ENCODE results near the gene KBTBD4. TPM values are rescaled to one million over a fixed set of nuclear protein-coding genes. Genes with fewer than 3 reads are reported as not detected.

Gene KBTBD4
- total RNA-seq, 1 experiment from 2014 or later = 13.2 TPM

DNA sequence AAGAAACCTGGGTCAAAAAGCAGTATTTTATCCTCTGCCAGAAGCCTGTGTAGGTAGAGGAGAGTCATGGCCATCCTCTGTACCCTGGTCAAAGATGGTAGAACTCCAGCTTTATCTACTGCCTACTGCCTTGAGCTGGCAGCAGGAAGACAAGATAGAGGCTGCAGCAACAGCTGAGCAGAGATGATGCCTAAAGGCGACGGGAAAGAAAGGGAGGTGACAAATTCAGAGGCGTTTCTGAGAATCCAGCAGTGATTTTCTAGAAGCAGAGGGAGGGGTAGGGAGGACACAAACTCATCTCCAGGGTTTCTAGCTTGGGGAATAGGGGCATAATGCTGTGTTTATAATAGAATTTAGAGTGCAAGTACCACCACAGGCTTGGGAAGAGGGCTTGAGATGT, 30.9 kb upstream of the KBTBD4 start:
- intact Hi-C loops (cut with micrococcal nuclease) = loop anchor here (10.0 kb wide), 1 partner anchor 145 kb away; no protein-coding TSS in a partner anchor
- Histone ChIP-seq H2AFZ (ENCODE audit: low read depth, low read length, poor library complexity, severe bottlenecking) (no peak overlapping the region), H3K9me2 (ENCODE audit: insufficient read depth) (no peaks in the 10 kb centered on the region), H3K4me3 (replicated peaks in 1 of 2; ENCODE audit: low read depth in 1 of 2, low read length in 2 of 2) (no peak overlapping the region), H3K9ac (ENCODE audit: low read length) (no peak overlapping the region), H3K4me1 (ENCODE audit: control insufficient read depth in 1 of 2, insufficient read depth in 2 of 2, low read length in 2 of 2) (no peaks in the 10 kb centered on the region), H3K79me2 (ENCODE audit: insufficient read depth, low read length) (no peaks in the 10 kb centered on the region), H3K27me3 (ENCODE audit: insufficient read depth, low read length) (no peaks in the 10 kb centered on the region; the same call in 1 of the 2 replicates), H3K4me2 (ENCODE audit: low read length) (no peak overlapping the region), H3K36me3 (ENCODE audit: control insufficient read depth in 1 of 2, insufficient read depth in 2 of 2, low read length in 2 of 2) (no peaks in the 10 kb centered on the region), H3K27ac (ENCODE audit: low read depth, low read length) (no peak overlapping the region), H4K20me1 (ENCODE audit: insufficient read depth) (no peaks in the 10 kb centered on the region), H3K9me3 (ENCODE audit: control insufficient read depth in 1 of 2, insufficient read depth in 1 of 2, low read depth in 1 of 2, low read length in 2 of 2) (no peaks in the 10 kb centered on the region)
- TF ChIP-seq, protein P1, sequence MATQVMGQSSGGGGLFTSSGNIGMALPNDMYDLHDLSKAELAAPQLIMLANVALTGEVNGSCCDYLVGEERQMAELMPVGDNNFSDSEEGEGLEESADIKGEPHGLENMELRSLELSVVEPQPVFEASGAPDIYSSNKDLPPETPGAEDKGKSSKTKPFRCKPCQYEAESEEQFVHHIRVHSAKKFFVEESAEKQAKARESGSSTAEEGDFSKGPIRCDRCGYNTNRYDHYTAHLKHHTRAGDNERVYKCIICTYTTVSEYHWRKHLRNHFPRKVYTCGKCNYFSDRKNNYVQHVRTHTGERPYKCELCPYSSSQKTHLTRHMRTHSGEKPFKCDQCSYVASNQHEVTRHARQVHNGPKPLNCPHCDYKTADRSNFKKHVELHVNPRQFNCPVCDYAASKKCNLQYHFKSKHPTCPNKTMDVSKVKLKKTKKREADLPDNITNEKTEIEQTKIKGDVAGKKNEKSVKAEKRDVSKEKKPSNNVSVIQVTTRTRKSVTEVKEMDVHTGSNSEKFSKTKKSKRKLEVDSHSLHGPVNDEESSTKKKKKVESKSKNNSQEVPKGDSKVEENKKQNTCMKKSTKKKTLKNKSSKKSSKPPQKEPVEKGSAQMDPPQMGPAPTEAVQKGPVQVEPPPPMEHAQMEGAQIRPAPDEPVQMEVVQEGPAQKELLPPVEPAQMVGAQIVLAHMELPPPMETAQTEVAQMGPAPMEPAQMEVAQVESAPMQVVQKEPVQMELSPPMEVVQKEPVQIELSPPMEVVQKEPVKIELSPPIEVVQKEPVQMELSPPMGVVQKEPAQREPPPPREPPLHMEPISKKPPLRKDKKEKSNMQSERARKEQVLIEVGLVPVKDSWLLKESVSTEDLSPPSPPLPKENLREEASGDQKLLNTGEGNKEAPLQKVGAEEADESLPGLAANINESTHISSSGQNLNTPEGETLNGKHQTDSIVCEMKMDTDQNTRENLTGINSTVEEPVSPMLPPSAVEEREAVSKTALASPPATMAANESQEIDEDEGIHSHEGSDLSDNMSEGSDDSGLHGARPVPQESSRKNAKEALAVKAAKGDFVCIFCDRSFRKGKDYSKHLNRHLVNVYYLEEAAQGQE (IDR thresholded peaks at IDR 0.05; ENCODE audit: low read depth) = no peak
- ChIA-PET POLR2A (no interaction called here), RAD21 (ENCODE audit: low non-redundant PET in 1 of 2, low total read pairs in 2 of 2, uncharacterized antibody in 2 of 2, unreplicated experiment in 2 of 2) (no interaction called here), CTCF (interaction anchor here (0.7 kb wide), 1 partner anchor 38 kb away, joined by 3 read pairs; no protein-coding TSS in a partner anchor)
- BruUV-seq (replicated peaks) = no TSS peak
- DNase-seq (ENCODE audit: low read depth, low spot score) (no peak), ATAC-seq (no peak)

DNA sequence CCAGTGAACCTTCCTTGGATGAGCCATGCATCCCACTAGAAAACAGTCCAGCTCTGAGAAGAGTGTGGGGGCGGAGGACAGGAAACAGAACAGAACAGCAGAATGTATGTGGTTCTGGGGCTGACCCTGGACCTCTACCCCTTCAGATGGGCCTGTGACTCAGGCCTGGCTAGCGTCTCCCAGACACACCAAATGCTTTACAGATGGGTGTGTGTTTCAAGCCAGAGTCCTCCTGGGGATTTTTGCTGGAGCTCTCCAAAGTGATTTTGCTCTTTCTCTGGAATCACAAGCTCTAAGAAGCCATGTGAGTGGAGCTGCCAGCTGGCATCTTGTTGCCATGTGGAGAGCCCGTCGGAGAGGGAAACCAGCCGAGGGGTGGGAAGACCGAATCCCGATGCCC, 28.6 kb upstream of the KBTBD4 start:
- POLR2A ChIA-PET = no interaction called here
- H3K27me3 ChIP-seq (ENCODE audit: insufficient read depth, low read length) = no peaks in the 10 kb centered on the region; the same call in 1 of the 2 replicates
- no peaks in the 10 kb centered on the region for H3K36me3 ChIP-seq (ENCODE audit: control insufficient read depth in 1 of 2, insufficient read depth in 2 of 2, low read length in 2 of 2)
- intact Hi-C loops (cut with micrococcal nuclease) = no loop called here
- RAD21 ChIA-PET (ENCODE audit: low non-redundant PET in 1 of 2, low total read pairs in 2 of 2, uncharacterized antibody in 2 of 2, unreplicated experiment in 2 of 2) = no interaction called here
- BruUV-seq (replicated peaks) = no TSS peak
- no peak for DNase-seq (ENCODE audit: low read depth, low spot score)
- no peaks in the 10 kb centered on the region for H3K79me2 ChIP-seq (ENCODE audit: insufficient read depth, low read length)
- no peaks in the 10 kb centered on the region for H4K20me1 ChIP-seq (ENCODE audit: insufficient read depth)
- no peak overlapping the region for H2AFZ ChIP-seq (ENCODE audit: low read depth, low read length, poor library complexity, severe bottlenecking)
- no peak for TF ChIP-seq EZH2 (IDR thresholded peaks at IDR 0.05)
- no peak for TF ChIP-seq ELF1 (IDR thresholded peaks at IDR 0.05; ENCODE audit: borderline replicate concordance, low read depth)
- TF ChIP-seq TCF7L2 (IDR thresholded peaks at IDR 0.05; ENCODE audit: borderline replicate concordance, extremely low read depth, insufficient read depth, insufficient read length) = no peak
- TF ChIP-seq, protein P2, sequence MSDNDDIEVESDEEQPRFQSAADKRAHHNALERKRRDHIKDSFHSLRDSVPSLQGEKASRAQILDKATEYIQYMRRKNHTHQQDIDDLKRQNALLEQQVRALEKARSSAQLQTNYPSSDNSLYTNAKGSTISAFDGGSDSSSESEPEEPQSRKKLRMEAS (IDR thresholded peaks at IDR 0.05) = no peak
- TF ChIP-seq SIN3A (IDR thresholded peaks at IDR 0.05; ENCODE audit: low read depth) = no peak
- TF ChIP-seq ZNF274 (IDR thresholded peaks at IDR 0.05; ENCODE audit: low read depth, low read length) = no peak
- TF ChIP-seq SP1 (IDR thresholded peaks at IDR 0.05; ENCODE audit: low read depth) = no peak
- no peak for TF ChIP-seq CEBPB (IDR thresholded peaks at IDR 0.05; ENCODE audit: low read depth)
- TF ChIP-seq, protein P3, sequence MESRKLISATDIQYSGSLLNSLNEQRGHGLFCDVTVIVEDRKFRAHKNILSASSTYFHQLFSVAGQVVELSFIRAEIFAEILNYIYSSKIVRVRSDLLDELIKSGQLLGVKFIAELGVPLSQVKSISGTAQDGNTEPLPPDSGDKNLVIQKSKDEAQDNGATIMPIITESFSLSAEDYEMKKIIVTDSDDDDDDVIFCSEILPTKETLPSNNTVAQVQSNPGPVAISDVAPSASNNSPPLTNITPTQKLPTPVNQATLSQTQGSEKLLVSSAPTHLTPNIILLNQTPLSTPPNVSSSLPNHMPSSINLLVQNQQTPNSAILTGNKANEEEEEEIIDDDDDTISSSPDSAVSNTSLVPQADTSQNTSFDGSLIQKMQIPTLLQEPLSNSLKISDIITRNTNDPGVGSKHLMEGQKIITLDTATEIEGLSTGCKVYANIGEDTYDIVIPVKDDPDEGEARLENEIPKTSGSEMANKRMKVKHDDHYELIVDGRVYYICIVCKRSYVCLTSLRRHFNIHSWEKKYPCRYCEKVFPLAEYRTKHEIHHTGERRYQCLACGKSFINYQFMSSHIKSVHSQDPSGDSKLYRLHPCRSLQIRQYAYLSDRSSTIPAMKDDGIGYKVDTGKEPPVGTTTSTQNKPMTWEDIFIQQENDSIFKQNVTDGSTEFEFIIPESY (IDR thresholded peaks at IDR 0.05; ENCODE audit: extremely low read depth, insufficient replicate concordance, low read length) = no peak
- no peak for TF ChIP-seq FOSL1 (IDR thresholded peaks at IDR 0.05; ENCODE audit: low read depth)
- no peak for TF ChIP-seq POLR2AphosphoS5 (IDR thresholded peaks at IDR 0.05; ENCODE audit: low read depth, low read length)
- TF ChIP-seq, protein P4, sequence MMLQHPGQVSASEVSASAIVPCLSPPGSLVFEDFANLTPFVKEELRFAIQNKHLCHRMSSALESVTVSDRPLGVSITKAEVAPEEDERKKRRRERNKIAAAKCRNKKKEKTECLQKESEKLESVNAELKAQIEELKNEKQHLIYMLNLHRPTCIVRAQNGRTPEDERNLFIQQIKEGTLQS (IDR thresholded peaks at IDR 0.05) = no peak
- H3K9me3 ChIP-seq (ENCODE audit: control insufficient read depth in 1 of 2, insufficient read depth in 1 of 2, low read depth in 1 of 2, low read length in 2 of 2) = no peaks in the 10 kb centered on the region
- CTCF ChIA-PET = no interaction called here
- no peaks in the 10 kb centered on the region for H3K9me2 ChIP-seq (ENCODE audit: insufficient read depth)
- no peak overlapping the region for H3K4me2 ChIP-seq (ENCODE audit: low read length)
- no peak for ATAC-seq
- no peak overlapping the region for H3K4me3 ChIP-seq (replicated peaks in 1 of 2; ENCODE audit: low read depth in 1 of 2, low read length in 2 of 2)
- H3K9ac ChIP-seq (ENCODE audit: low read length) = no peak overlapping the region
- H3K27ac ChIP-seq (ENCODE audit: low read depth, low read length) = no peak overlapping the region
- no peaks in the 10 kb centered on the region for H3K4me1 ChIP-seq (ENCODE audit: control insufficient read depth in 1 of 2, insufficient read depth in 2 of 2, low read length in 2 of 2)

Measured in HCT116 (cell line).